ENCODE data around the gene PRRG3.
"Not testable (repeated sequence)": the region's sequence is repeated elsewhere in the genome, so short reads cannot be mapped to it uniquely, and the experiment has no call there.

PRRG3 gene

DNA sequence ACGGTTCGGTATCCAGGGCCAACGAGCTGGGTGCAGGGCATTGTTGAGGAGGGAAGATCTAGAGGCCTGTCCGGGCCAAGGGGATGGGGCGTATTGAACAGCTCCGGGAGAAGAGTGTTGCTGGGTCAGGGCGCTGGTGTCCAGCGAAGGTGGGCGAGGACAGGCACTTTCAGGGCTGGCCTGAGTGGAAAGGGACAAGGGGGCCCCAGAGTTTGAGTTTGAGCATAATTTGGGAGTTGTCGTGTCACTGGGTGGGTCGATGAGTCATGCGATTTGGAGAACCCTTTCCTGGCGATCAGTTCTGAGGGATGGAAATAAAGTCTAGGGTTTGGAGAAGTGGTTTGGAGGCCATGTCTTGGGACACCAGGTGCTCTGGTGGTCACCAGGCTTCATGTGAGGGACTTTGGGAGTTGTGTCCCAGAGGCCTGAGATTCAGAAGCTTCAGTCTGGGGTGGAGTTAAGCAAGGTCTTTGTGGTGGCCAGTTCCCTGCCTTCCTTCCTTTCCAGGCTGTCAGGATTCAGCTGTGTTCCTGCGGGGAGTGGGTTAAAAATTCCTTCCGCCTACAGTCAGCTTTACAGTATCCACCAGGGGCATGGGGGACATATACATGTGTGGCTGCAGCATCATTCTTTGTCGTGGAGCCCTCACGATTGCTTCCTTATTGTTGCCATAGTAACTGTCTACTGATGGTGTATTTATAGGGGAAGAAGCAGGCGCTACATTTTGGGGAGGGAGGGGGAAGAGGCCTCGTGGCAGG lies 504 bp downstream of the PRRG3 start:
- Histone ChIP-seq H3K18ac (ENCODE audit: low read length) (no peak overlapping the region), H3K27ac (ENCODE audit: low read depth, low read length) (no peak overlapping the region), H3K36me3 (ENCODE audit: control insufficient read depth in 1 of 2, insufficient read depth in 2 of 2, low read length in 2 of 2) (no peaks in the 10 kb centered on the region), H3K23ac (ENCODE audit: low read length) (no peak overlapping the region), H2AK5ac (ENCODE audit: low read length) (no peak overlapping the region), H2BK12ac (ENCODE audit: low read length) (no peak overlapping the region), H2AFZ (ENCODE audit: insufficient read depth, low read length, poor library complexity) (no peak overlapping the region), H3K4me2 (ENCODE audit: low read length) (peak overlapping the region; percentile 73), H3K4ac (ENCODE audit: low read depth, low read length) (no peak overlapping the region), H4K91ac (ENCODE audit: low read depth, low read length) (no peak overlapping the region), H3K4me3 (ENCODE audit: low read depth, low read length) (no peak overlapping the region), H3K79me1 (ENCODE audit: low read length) (no peaks in the 10 kb centered on the region), H4K8ac (ENCODE audit: low read depth, low read length) (no peak overlapping the region), H2BK120ac (ENCODE audit: insufficient read depth, low read length, poor library complexity) (no peak overlapping the region), H3K9me3 (ENCODE audit: insufficient read depth, low read depth, low read length) (no peaks in the 10 kb centered on the region), H2BK5ac (ENCODE audit: low read depth, low read length, poor library complexity) (no peak overlapping the region), H4K12ac (ENCODE audit: low read depth, low read length) (no peak overlapping the region), H3K4me1 (ENCODE audit: control insufficient read depth in 1 of 2, insufficient read depth in 2 of 2, low read length in 2 of 2) (peaks cover 0 to 3% of the 10 kb centered on the region in 2 experiments), H3K79me2 (ENCODE audit: control insufficient read depth, insufficient read depth, low read length, poor library complexity) (no peaks in the 10 kb centered on the region), H3K27me3 (ENCODE audit: insufficient read depth, low read length) (peaks cover 6% of the 10 kb centered on the region), H3K14ac (ENCODE audit: low read length) (no peak overlapping the region), H3K9ac (ENCODE audit: low read length) (no peak overlapping the region)
- DNase-seq, result no peak
- WGBS (ENCODE audit: extremely low coverage, insufficient coverage, insufficient read length), result no CpG with 5 or more reads among the region's 19 CpGs

DNA sequence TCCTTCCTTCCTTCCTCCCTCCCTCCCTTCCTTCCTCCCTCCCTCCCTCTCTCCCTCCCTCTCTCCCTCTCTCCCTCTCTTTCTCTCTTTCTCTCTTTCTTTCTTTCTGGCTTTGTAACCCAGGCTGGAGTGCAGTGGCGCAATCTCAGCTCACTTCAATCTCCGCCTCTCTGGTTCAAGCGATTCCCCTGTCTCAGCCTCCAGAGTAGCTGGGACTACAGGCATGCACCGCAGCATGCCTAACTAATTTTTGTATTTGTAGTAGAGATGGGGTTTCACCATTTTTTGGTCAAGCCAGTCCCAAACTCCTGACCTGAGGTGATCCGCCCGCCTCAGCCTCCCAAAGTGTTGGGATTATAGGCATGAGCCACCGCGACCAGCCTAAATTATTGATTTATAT lies 1.8 kb downstream of the PRRG3 start:
- not testable (repeated sequence) for H3K79me2 ChIP-seq (ENCODE audit: control insufficient read depth, insufficient read depth, low read length, poor library complexity); H3K14ac ChIP-seq (ENCODE audit: low read length); H2AFZ ChIP-seq (ENCODE audit: insufficient read depth, low read length, poor library complexity); H3K4me2 ChIP-seq (ENCODE audit: low read length); H3K9ac ChIP-seq (ENCODE audit: low read length); H3K23ac ChIP-seq (ENCODE audit: low read length); H3K9me3 ChIP-seq (ENCODE audit: insufficient read depth, low read depth, low read length); H4K8ac ChIP-seq (ENCODE audit: low read depth, low read length); H3K4me1 ChIP-seq (ENCODE audit: control insufficient read depth in 1 of 2, insufficient read depth in 2 of 2, low read length in 2 of 2); H2BK12ac ChIP-seq (ENCODE audit: low read length); DNase-seq; H3K4ac ChIP-seq (ENCODE audit: low read depth, low read length); H4K91ac ChIP-seq (ENCODE audit: low read depth, low read length); H2BK5ac ChIP-seq (ENCODE audit: low read depth, low read length, poor library complexity); H3K36me3 ChIP-seq (ENCODE audit: control insufficient read depth in 1 of 2, insufficient read depth in 2 of 2, low read length in 2 of 2); H3K4me3 ChIP-seq (ENCODE audit: low read depth, low read length); H2BK120ac ChIP-seq (ENCODE audit: insufficient read depth, low read length, poor library complexity); H3K79me1 ChIP-seq (ENCODE audit: low read length); H3K27ac ChIP-seq (ENCODE audit: low read depth, low read length); H3K18ac ChIP-seq (ENCODE audit: low read length); H4K12ac ChIP-seq (ENCODE audit: low read depth, low read length); H2AK5ac ChIP-seq (ENCODE audit: low read length); H3K27me3 ChIP-seq (ENCODE audit: insufficient read depth, low read length)
- WGBS (ENCODE audit: extremely low coverage, insufficient coverage, insufficient read length), result no CpG with 5 or more reads among the region's 8 CpGs

DNA sequence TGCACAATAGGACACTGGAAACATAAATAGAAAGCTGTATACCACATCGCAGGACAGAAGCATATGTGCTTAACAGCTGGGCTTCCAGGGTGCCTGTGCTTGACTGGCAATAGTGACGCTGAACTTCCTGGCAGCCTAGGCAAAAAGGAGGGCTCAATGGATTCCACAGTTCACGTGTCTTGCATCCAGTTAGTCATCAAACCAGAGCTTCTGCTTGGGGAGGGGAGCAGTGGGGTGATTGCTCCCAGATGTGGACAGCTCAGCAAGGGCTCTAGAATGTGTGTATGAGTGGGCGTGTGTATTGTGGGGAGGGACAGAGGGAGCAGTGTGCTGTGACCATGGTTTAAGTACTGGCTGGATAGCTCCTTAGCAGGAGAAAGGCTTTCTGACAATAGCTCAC lies 2.3 kb downstream of the PRRG3 start:
- Histone ChIP-seq H2BK5ac (ENCODE audit: low read depth, low read length, poor library complexity) (no peak overlapping the region), H3K23ac (ENCODE audit: low read length) (no peak overlapping the region), H2AK5ac (ENCODE audit: low read length) (no peak overlapping the region), H2AFZ (ENCODE audit: insufficient read depth, low read length, poor library complexity) (no peak overlapping the region), H3K36me3 (ENCODE audit: control insufficient read depth in 1 of 2, insufficient read depth in 2 of 2, low read length in 2 of 2) (no peaks in the 10 kb centered on the region), H2BK12ac (ENCODE audit: low read length) (no peak overlapping the region), H3K4me3 (ENCODE audit: low read depth, low read length) (no peak overlapping the region), H3K14ac (ENCODE audit: low read length) (no peak overlapping the region), H3K9ac (ENCODE audit: low read length) (no peak overlapping the region), H3K4me1 (ENCODE audit: control insufficient read depth in 1 of 2, insufficient read depth in 2 of 2, low read length in 2 of 2) (peaks cover 0 to 3% of the 10 kb centered on the region in 2 experiments), H2BK120ac (ENCODE audit: insufficient read depth, low read length, poor library complexity) (no peak overlapping the region), H3K79me2 (ENCODE audit: control insufficient read depth, insufficient read depth, low read length, poor library complexity) (no peaks in the 10 kb centered on the region), H3K27me3 (ENCODE audit: insufficient read depth, low read length) (peaks cover 6% of the 10 kb centered on the region), H3K4me2 (ENCODE audit: low read length) (no peak overlapping the region), H4K8ac (ENCODE audit: low read depth, low read length) (no peak overlapping the region), H3K27ac (ENCODE audit: low read depth, low read length) (no peak overlapping the region), H3K4ac (ENCODE audit: low read depth, low read length) (no peak overlapping the region), H4K91ac (ENCODE audit: low read depth, low read length) (no peak overlapping the region), H3K18ac (ENCODE audit: low read length) (no peak overlapping the region), H3K79me1 (ENCODE audit: low read length) (no peaks in the 10 kb centered on the region), H4K12ac (ENCODE audit: low read depth, low read length) (no peak overlapping the region), H3K9me3 (ENCODE audit: insufficient read depth, low read depth, low read length) (no peaks in the 10 kb centered on the region)
- DNase-seq, result no peak
- no CpG with 5 or more reads among the region's 4 CpGs for WGBS (ENCODE audit: extremely low coverage, insufficient coverage, insufficient read length)

DNA sequence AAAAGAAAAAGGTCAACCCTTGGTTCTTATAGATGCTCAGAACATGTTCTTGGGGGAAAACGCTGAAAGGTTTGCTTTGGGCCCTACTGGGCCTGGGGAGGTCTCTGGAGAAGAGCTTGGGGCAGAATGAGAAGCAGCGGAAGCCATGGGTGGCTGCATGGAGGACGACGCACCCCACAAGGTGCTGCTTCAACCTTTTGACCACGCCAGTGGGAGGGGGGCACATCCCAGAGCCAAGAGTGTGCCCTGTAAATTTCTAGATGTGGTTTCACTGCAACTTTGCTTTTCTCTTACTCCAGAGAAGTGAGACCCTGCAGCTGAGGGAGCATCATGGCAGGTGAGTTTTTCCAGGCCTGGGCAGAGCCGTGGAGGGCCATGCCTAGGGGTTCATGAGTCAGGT lies 3.2 kb downstream of the PRRG3 start:
- Histone ChIP-seq H3K79me1 (ENCODE audit: low read length) (no peaks in the 10 kb centered on the region), H3K9me3 (ENCODE audit: insufficient read depth, low read depth, low read length) (no peaks in the 10 kb centered on the region), H3K79me2 (ENCODE audit: control insufficient read depth, insufficient read depth, low read length, poor library complexity) (no peaks in the 10 kb centered on the region), H3K27ac (ENCODE audit: low read depth, low read length) (no peak overlapping the region), H2BK5ac (ENCODE audit: low read depth, low read length, poor library complexity) (no peak overlapping the region), H2BK12ac (ENCODE audit: low read length) (no peak overlapping the region), H3K4me3 (ENCODE audit: low read depth, low read length) (no peak overlapping the region), H4K8ac (ENCODE audit: low read depth, low read length) (no peak overlapping the region), H4K12ac (ENCODE audit: low read depth, low read length) (no peak overlapping the region), H3K9ac (ENCODE audit: low read length) (no peak overlapping the region), H3K14ac (ENCODE audit: low read length) (no peak overlapping the region), H3K23ac (ENCODE audit: low read length) (no peak overlapping the region), H3K4me1 (ENCODE audit: control insufficient read depth in 1 of 2, insufficient read depth in 2 of 2, low read length in 2 of 2) (peaks cover 0 to 3% of the 10 kb centered on the region in 2 experiments), H2AFZ (ENCODE audit: insufficient read depth, low read length, poor library complexity) (no peak overlapping the region), H2AK5ac (ENCODE audit: low read length) (no peak overlapping the region), H3K27me3 (ENCODE audit: insufficient read depth, low read length) (peaks cover 6% of the 10 kb centered on the region), H2BK120ac (ENCODE audit: insufficient read depth, low read length, poor library complexity) (no peak overlapping the region), H3K4me2 (ENCODE audit: low read length) (no peak overlapping the region), H4K91ac (ENCODE audit: low read depth, low read length) (no peak overlapping the region), H3K4ac (ENCODE audit: low read depth, low read length) (no peak overlapping the region), H3K36me3 (ENCODE audit: control insufficient read depth in 1 of 2, insufficient read depth in 2 of 2, low read length in 2 of 2) (no peaks in the 10 kb centered on the region), H3K18ac (ENCODE audit: low read length) (no peak overlapping the region)
- no CpG with 5 or more reads among the region's 6 CpGs for WGBS (ENCODE audit: extremely low coverage, insufficient coverage, insufficient read length)
- DNase-seq, result no peak

Data from trophoblast cell (in vitro differentiated cells and primary cell).